HEK293 (cell line): ENCODE results near the gene PTGDR.

Experiments used
- CTCF ChIA-PET: fragments of 350-600 bp; formaldehyde crosslinking; extraction: SDS; loops from one replicate; lab custom pipeline; 2021; ENCODE audit warnings: antibody characterized with exemption; lab: Yijun Ruan, JAX
- POLR2A ChIA-PET: fragments of 300-600 bp; formaldehyde crosslinking; extraction: SDS; loops from one replicate; lab custom pipeline; 2020; ENCODE audit warnings: antibody characterized with exemption, inconsistent platforms; lab: Yijun Ruan, JAX
- H3K27ac ChIP-seq: fragments of 200-500 bp; sonication (Bioruptor generic); 2 replicates; pipeline ENCODE4 v1.5.1; 2014; ENCODE audit warnings: low read depth, low read length, control low read depth, inconsistent platforms; ENCODE audit errors: extremely low read depth
- H3K36me3 ChIP-seq, 2 experiments: fragments of 200-500 bp in 1 of 2; sonication (Bioruptor generic) in 1 of 2; 1 replicate in 1 of 2; 2 replicates in 1 of 2; pipeline ENCODE4 v1.5.1; 2014 to 2017; ENCODE audit warnings: inconsistent platforms in 2 of 2, low read length in 2 of 2; ENCODE audit not compliant: control insufficient read depth in 2 of 2, insufficient read depth in 1 of 2
- H3K4me1 ChIP-seq: fragments of 200-500 bp; sonication (Bioruptor generic); 2 replicates; pipeline ENCODE4 v1.5.1; 2014; ENCODE audit warnings: mild to moderate bottlenecking, low read length, inconsistent platforms; ENCODE audit not compliant: control insufficient read depth, insufficient read depth
- H3K4me3 ChIP-seq: 2 replicates; pipeline ENCODE4 v1.5.1; 2011; ENCODE audit warnings: low read depth, mild to moderate bottlenecking, control low read depth, low read length, moderate library complexity
- H3K9me3 ChIP-seq: fragments of 200-500 bp; sonication (Bioruptor generic); 2 replicates; pipeline ENCODE4 v1.5.1; 2014; ENCODE audit warnings: low read depth, low read length, inconsistent platforms; ENCODE audit not compliant: control insufficient read depth, insufficient read depth
- BCL11A ChIP-seq: fragments of 450-650 bp; formaldehyde crosslinking; IDR thresholded peaks from 2 replicates; pipeline ENCODE4 v1.5.1; 2016; ENCODE audit warnings: low read depth, missing biosample characterization, missing genetic modification characterization
- KLF1 ChIP-seq: fragments of 450-650 bp; formaldehyde crosslinking; IDR thresholded peaks from 2 replicates; pipeline ENCODE4 v1.5.1; 2016; ENCODE audit warnings: missing biosample characterization, missing genetic modification characterization
- KLF10 ChIP-seq: fragments of 450-650 bp; IDR thresholded peaks from 2 replicates; pipeline ENCODE4 v1.5.1; 2018; ENCODE audit warnings: missing biosample characterization, mild to moderate bottlenecking, missing genetic modification characterization
- PRDM1 ChIP-seq: fragments of 450-650 bp; formaldehyde crosslinking; IDR thresholded peaks from 2 replicates; pipeline ENCODE4; 2016; ENCODE audit warnings: missing biosample characterization, missing genetic modification characterization
- ZBTB20 ChIP-seq: fragments of 450-650 bp; formaldehyde crosslinking; IDR thresholded peaks from 2 replicates; pipeline ENCODE4 v1.5.1; 2016; ENCODE audit warnings: missing biosample characterization, missing genetic modification characterization
- ZFP41 ChIP-seq: fragments of 450-650 bp; formaldehyde crosslinking; IDR thresholded peaks from 2 replicates; pipeline ENCODE4 v1.5.1; 2016; ENCODE audit warnings: missing biosample characterization, missing genetic modification characterization, borderline replicate concordance
- ZNF121 ChIP-seq: fragments of 450-650 bp; formaldehyde crosslinking; IDR thresholded peaks from 2 replicates; pipeline ENCODE4 v1.5.1; 2016; ENCODE audit warnings: missing biosample characterization, missing genetic modification characterization
- ZNF221 ChIP-seq: fragments of 450-650 bp; formaldehyde crosslinking; IDR thresholded peaks from 2 replicates; pipeline ENCODE4 v1.5.1; 2017; ENCODE audit warnings: missing biosample characterization, missing genetic modification characterization, borderline replicate concordance
- ZNF24 ChIP-seq: fragments of 450-650 bp; formaldehyde crosslinking; IDR thresholded peaks from 2 replicates; pipeline ENCODE4 v1.5.1; 2016; ENCODE audit warnings: missing biosample characterization, missing genetic modification characterization
- ZNF248 ChIP-seq: fragments of 450-650 bp; formaldehyde crosslinking; IDR thresholded peaks from 2 replicates; pipeline ENCODE4 v1.5.1; 2017; ENCODE audit warnings: missing biosample characterization, missing genetic modification characterization
- ZNF266 ChIP-seq: fragments of 450-650 bp; formaldehyde crosslinking; IDR thresholded peaks from 2 replicates; pipeline ENCODE4 v1.5.1; 2016; ENCODE audit warnings: missing biosample characterization, missing genetic modification characterization, low read depth
- ZNF280D ChIP-seq: fragments of 450-650 bp; formaldehyde crosslinking; IDR thresholded peaks from 2 replicates; pipeline ENCODE4 v1.5.1; 2016; ENCODE audit warnings: missing biosample characterization, missing genetic modification characterization
- ZNF473 ChIP-seq: fragments of 450-650 bp; formaldehyde crosslinking; IDR thresholded peaks from 2 replicates; pipeline ENCODE4 v1.5.1; 2017; ENCODE audit warnings: missing biosample characterization, missing genetic modification characterization
- ZNF501 ChIP-seq: fragments of 450-650 bp; formaldehyde crosslinking; IDR thresholded peaks from 2 replicates; pipeline ENCODE4 v1.5.1; 2016; ENCODE audit warnings: missing biosample characterization, missing genetic modification characterization
- ZNF560 ChIP-seq: fragments of 450-650 bp; formaldehyde crosslinking; IDR thresholded peaks from 2 replicates; pipeline ENCODE4 v1.5.1; 2017; ENCODE audit warnings: missing biosample characterization, missing genetic modification characterization, borderline replicate concordance
- ZNF571 ChIP-seq: fragments of 450-650 bp; formaldehyde crosslinking; IDR thresholded peaks from 2 replicates; pipeline ENCODE4 v1.5.0; 2017; ENCODE audit warnings: missing biosample characterization, missing genetic modification characterization
- ZNF629 ChIP-seq: fragments of 450-650 bp; formaldehyde crosslinking; IDR thresholded peaks from 2 replicates; pipeline ENCODE4 v1.5.1; 2017; ENCODE audit warnings: missing biosample characterization, missing genetic modification characterization
- ZNF792 ChIP-seq: fragments of 450-650 bp; formaldehyde crosslinking; IDR thresholded peaks from 2 replicates; pipeline ENCODE4 v1.5.1; 2016; ENCODE audit warnings: missing biosample characterization, missing genetic modification characterization
- TF ChIP-seq, protein P1 (sequence below): fragments of 450-650 bp; formaldehyde crosslinking; IDR thresholded peaks from 2 replicates; pipeline ENCODE4 v1.5.1; 2016; ENCODE audit warnings: missing biosample characterization, missing genetic modification characterization
- TF ChIP-seq, protein P2 (sequence below): fragments of 450-650 bp; formaldehyde crosslinking; IDR thresholded peaks from 2 replicates; pipeline ENCODE4 v1.5.1; 2016; ENCODE audit warnings: missing biosample characterization, missing genetic modification characterization
- TF ChIP-seq, protein P3 (sequence below): fragments of 450-650 bp; formaldehyde crosslinking; IDR thresholded peaks from 2 replicates; pipeline ENCODE4 v1.5.1; 2016; ENCODE audit warnings: missing biosample characterization, missing genetic modification characterization

The PTGDR gene

DNA sequence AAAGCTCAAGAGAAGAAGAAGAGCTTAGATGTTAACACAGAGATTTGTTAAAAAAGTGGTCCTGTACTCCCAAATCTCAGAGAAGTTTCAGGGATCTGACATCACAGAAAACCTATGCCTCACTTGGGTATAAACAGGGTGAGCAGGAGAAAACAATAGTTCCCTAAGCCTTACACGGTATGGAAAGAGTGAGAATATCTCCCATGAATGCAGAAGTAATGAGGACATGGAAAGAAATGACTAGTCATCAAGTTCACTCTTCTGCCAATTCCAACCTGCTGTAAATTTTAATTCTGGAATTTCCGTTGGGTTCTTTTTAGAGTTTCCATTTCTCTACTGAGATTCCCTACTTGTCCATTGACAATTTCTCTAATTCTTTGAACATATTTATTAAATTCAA lies 40.4 kb downstream of the PTGDR start:
- no peaks in the 10 kb centered on the region for H3K4me1 ChIP-seq
- H3K36me3 ChIP-seq: no peaks in the 10 kb centered on the region
- CTCF ChIA-PET: interaction anchor here (0.6 kb wide), 1 partner anchor 653 kb away, joined by 3 read pairs; no protein-coding TSS in a partner anchor
- H3K4me3 ChIP-seq: no peak overlapping the region
- H3K27ac ChIP-seq: no peak overlapping the region
- TF ChIP-seq ZBTB20 (tag by site-specific recombination) (no peak), ZNF792 (tag by site-specific recombination) (no peak), ZNF473 (tag by site-specific recombination) (no peak)
- POLR2A ChIA-PET: no interaction called here
- no peaks in the 10 kb centered on the region for H3K9me3 ChIP-seq

- Histone ChIP-seq H3K4me1 (no peaks in the 10 kb centered on the region), H3K9me3 (no peaks in the 10 kb centered on the region), H3K4me3 (no peak overlapping the region), H3K36me3 (no peaks in the 10 kb centered on the region), H3K27ac (no peak overlapping the region)
- POLR2A ChIA-PET: no interaction called here
- CTCF ChIA-PET: interaction anchor here (0.7 to 1.8 kb wide), 3 partner anchors 10 to 43 kb away, joined by 3 to 9 read pairs (median 6); no protein-coding TSS in a partner anchor
- TF ChIP-seq ZNF560 (tag by site-specific recombination) (no peak), ZNF24 (tag by site-specific recombination) (no peak), ZNF248 (tag by site-specific recombination) (no peak), PRDM1 (no peak), ZNF266 (tag by site-specific recombination) (no peak), ZNF501 (no peak), ZNF280D (tag by site-specific recombination) (no peak), ZFP41 (tag by site-specific recombination) (no peak), ZNF121 (tag by site-specific recombination) (no peak), BCL11A (tag by site-specific recombination) (no peak), KLF10 (tag by site-specific recombination) (no peak), ZNF221 (no peak), ZNF629 (no peak), ZNF571 (tag by site-specific recombination) (no peak), KLF1 (tag by site-specific recombination) (no peak), ZNF792 (tag by site-specific recombination) (no peak)
- TF ChIP-seq, protein P1, sequence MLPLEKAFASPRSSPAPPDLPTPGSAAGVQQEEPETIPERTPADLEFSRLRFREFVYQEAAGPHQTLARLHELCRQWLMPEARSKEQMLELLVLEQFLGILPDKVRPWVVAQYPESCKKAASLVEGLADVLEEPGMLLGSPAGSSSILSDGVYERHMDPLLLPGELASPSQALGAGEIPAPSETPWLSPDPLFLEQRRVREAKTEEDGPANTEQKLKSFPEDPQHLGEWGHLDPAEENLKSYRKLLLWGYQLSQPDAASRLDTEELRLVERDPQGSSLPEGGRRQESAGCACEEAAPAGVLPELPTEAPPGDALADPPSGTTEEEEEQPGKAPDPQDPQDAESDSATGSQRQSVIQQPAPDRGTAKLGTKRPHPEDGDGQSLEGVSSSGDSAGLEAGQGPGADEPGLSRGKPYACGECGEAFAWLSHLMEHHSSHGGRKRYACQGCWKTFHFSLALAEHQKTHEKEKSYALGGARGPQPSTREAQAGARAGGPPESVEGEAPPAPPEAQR (tag by site-specific recombination): no peak
- TF ChIP-seq, protein P2, sequence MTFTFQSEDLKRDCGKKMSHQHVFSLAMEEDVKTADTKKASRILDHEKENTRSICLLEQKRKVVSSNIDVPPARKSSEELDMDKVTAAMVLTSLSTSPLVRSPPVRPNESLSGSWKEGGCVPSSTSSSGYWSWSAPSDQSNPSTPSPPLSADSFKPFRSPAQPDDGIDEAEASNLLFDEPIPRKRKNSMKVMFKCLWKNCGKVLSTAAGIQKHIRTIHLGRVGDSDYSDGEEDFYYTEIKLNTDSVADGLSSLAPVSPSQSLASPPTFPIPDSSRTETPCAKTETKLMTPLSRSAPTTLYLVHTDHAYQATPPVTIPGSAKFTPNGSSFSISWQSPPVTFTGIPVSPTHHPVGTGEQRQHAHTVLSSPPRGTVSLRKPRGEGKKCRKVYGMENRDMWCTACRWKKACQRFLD (tag by site-specific recombination): no peak
- TF ChIP-seq, protein P3, sequence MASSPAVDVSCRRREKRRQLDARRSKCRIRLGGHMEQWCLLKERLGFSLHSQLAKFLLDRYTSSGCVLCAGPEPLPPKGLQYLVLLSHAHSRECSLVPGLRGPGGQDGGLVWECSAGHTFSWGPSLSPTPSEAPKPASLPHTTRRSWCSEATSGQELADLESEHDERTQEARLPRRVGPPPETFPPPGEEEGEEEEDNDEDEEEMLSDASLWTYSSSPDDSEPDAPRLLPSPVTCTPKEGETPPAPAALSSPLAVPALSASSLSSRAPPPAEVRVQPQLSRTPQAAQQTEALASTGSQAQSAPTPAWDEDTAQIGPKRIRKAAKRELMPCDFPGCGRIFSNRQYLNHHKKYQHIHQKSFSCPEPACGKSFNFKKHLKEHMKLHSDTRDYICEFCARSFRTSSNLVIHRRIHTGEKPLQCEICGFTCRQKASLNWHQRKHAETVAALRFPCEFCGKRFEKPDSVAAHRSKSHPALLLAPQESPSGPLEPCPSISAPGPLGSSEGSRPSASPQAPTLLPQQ (tag by site-specific recombination): no peak
These were observed 43.0 kb downstream of the PTGDR start for GRCh38 chr14:52310541-52310940.
